ENCODE results near the gene COL4A1.

Gene COL4A1

DNA sequence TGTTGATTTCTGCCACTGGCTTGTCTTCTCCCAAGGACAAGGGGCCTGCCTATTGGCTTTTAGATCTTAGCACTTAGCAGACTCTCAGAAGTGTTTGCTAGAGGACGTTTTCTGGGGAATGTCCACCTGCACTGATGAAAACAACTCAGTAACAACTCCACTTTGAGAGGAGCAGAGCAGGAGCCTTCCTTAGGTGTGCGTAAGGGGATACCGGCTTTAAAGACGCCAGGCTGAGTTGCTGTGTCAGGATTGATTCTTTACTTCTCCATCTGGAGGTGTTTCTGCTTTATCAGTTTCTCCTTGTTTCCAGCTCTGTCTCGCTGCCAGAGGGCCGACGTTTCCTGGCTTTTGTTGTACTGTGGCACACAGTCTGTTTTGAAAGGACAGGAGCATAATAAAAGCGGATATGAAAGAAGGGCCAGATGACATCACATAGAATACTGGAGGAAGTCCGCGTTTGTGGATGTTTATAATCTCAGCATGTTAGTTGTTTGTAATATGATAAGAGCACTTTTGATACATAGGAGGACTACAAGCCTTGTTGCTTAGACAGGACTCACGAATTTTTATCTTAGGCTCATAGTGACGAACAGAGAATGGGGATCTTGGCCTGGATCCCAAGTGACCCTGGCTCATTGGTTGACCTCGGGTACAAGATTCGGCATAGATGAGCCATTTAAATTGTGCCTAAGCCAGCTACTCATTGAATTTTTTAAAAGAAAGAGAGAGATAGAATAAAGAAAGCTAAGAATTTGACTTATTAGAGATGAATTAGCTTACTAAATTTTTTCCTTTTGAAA, 34.7 kb upstream of the COL4A1 start:
- no peak for DNase-seq (ENCODE audit: low read depth)

DNA sequence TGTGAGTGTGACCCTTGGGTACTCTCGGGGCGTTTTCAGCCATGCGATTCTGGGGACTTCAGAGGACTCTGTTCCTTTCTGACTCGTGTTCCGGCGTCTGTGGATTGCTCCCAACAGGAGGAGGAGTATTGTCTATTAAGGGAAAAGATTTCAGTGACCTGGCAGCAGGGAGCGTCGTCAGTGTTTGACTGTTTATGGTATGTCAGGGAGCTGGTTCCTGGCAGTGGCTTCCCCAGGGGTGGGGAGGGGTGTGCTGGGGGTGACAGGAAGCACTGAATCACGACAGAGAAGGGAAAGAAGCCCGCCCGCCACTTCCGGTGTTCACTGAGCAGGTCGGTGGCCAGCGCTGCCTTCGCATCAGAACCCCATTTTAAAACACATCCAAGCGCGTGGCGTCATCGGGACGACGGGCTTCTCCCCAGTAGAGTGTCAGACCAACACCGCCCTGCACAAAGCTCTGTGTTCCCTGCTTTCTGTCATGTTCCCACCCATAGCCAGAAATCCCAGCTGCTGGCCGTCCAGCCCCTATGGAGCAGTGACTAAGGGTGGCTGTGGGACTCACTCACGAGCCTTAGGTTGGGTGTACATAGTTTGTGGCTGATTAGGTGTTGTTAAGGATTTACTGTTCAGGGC, 34.0 kb upstream of the COL4A1 start:
- no peak for DNase-seq (ENCODE audit: low read depth)

GRCh38 chr13:110339975-110340550, 33.1 kb upstream of the COL4A1 start:
- no peak for DNase-seq (ENCODE audit: low read depth)

GRCh38 chr13:110339263-110339662, 32.3 kb upstream of the COL4A1 start:
- DNase-seq (ENCODE audit: low read depth), result no peak

DNA sequence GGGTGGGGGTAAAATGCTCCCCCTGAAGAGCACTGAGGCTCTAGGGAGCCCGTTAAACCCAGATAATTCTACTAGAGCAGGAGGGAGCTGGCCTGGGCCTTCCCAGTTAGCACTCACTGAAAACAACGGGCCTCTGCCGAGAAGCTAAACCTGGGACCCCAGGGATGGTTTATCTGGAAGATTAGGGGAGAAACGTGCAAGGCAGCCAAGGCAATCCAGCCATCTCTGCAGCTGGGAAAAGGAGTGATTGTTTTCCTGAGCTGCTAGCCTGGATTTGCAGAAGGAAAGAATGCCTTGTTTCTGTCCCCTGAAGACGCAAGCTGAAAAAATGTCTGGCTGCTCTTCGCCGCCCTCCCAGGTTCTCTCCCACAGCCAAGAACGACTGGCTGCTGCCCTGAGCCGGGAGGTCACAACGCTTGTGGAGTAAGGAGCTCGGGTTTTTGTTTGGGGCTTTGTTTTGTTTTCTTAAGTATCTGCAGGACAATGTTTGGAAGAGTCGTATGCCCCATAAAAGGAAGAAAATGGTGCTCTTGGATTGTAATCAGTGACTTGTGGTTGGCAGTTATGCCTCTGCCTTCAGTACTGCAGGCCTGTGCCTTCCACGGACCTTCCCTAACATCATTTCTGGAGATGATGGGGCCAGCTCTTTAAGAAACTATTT, 31.6 kb upstream of the COL4A1 start:
- DNase-seq (ENCODE audit: low read depth), result no peak

- DNase-seq (ENCODE audit: low read depth), result no peak
These were observed 30.3 kb upstream of the COL4A1 start for GRCh38 chr13:110337247-110337646.

DNA sequence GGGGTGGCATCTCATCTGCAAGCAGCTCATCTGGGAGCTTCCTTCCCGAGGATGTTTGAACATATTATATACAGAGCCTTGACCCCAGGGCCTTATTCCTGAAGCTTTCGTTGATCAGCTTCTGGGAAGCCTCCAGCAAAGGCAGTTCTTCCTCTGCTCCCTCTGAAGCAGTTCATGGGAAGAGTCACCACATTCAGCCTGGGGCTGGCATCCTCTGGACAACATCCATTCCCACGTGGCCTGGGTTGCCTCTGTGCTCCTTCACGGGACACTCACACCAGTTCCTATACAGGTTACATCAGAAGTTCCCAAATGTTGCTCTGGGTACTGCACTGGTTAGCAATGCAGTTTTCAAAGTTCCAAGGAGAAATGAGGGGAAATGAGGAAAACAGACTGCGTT, 29.7 kb upstream of the COL4A1 start:
- no peak for DNase-seq (ENCODE audit: low read depth)

GRCh38 chr13:110336108-110336507, 29.2 kb upstream of the COL4A1 start:
- DNase-seq (ENCODE audit: low read depth), result no peak

- DNase-seq (ENCODE audit: low read depth), result no peak
These were observed 28.0 kb upstream of the COL4A1 start for GRCh38 chr13:110334841-110335490.

GRCh38 chr13:110334256-110334655, 27.3 kb upstream of the COL4A1 start:
- no peak for DNase-seq (ENCODE audit: low read depth)

- DNase-seq (ENCODE audit: low read depth), result no peak
These were observed 26.9 kb upstream of the COL4A1 start for GRCh38 chr13:110333837-110334236.

DNA sequence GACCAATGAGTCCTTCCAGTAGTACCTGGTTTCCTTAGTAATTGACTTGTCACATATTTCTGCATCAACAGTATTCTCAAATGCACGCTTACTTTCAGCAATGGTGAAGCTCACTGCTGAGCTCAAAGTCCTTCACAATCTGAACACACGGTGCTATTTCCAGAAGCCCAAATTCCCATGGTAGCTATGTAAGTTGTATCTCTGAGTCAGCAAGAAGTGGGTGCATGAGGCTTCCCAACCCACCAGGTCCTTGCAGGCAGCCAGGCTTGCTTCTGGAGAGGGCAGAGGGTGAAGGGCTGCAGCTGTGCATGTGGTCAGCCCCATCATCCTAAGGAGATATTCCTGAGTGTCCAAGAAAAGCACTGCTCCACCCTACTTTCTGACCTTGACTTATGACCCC, 25.8 kb upstream of the COL4A1 start:
- no peak for DNase-seq (ENCODE audit: low read depth)

DNA sequence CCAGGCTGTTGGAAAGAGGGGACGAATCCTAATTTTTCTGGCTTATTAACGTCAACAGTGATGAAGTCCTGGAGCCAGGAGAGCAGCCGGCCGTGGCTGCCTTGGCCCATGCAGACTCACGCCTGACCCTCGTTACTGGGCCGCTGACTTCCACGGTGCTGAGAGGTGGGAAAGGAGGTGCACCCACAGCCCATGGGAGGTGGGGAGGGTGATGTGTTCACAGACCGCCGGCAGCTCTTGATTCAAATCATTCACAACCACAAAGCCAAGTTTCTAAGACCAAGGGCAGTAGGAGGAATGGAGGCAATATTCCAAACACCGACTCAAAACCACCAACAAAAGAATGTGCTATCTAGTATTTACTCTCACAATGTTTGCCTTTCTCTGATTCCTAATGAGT, 24.4 kb upstream of the COL4A1 start:
- DNase-seq (ENCODE audit: low read depth), result no peak

DNA sequence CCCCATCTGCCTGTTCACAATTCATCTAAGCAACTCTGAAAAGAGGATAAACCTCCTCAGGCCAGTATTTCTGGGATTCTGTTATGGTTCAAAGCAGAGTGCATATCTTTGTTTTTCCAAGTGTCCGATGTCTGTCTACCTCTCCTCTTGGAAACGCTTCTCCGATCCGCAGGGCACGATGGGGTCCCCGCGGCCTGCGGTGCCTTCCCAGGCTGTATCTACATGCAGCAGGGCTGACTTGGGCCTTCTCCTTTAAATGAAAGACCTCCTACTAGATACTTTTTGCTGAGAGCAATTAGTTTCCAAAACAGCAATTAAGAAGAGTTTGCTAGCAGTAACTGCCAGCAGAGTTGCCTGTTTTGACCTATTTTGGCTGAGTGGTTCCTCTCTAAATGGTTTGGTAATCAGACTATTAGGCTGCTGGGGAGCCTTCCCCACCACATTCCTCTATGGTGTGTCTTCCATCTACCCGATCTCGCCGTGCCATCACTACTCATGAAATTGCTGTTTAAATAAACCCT, 23.6 kb upstream of the COL4A1 start:
- DNase-seq (ENCODE audit: low read depth), result no peak

DNA sequence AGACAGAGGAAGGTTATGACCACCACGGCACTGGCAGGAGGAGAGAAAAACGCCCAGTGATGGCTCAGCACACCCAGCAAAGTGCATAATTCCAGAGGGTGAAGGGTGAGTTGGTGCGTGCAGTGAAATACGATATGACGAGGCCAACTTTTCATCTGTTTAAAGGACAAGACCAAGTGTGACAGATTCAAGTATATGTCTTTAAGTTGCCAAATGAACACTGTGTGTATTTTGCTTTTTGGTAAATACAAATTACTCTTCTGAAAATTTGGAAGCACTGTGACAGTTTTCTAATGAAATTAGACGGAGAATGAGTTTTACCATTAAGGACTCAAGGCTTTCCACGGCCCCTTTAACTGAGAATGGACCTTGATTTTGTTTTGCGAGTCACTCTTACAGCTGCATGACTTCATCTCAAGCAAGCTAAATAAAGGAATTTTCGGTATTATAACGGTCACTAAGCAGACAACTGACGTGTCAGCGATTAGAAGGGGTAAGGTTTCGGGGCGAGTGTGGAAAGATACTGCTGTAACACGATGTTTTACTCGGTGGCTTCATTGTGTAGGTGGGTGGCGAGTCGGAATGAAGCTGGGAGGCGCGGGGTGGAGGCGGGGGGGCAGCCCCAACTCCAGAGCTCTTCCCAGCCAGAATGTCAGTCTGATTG, 23.0 kb upstream of the COL4A1 start:
- no peak for DNase-seq (ENCODE audit: low read depth)

GRCh38 chr13:110329258-110329657, 22.3 kb upstream of the COL4A1 start:
- no peak for DNase-seq (ENCODE audit: low read depth)

GRCh38 chr13:110328573-110328972, 21.6 kb upstream of the COL4A1 start:
- no peak for DNase-seq (ENCODE audit: low read depth)

- DNase-seq (ENCODE audit: low read depth), result no peak
These were observed 20.2 kb upstream of the COL4A1 start for GRCh38 chr13:110327051-110327721.

DNA sequence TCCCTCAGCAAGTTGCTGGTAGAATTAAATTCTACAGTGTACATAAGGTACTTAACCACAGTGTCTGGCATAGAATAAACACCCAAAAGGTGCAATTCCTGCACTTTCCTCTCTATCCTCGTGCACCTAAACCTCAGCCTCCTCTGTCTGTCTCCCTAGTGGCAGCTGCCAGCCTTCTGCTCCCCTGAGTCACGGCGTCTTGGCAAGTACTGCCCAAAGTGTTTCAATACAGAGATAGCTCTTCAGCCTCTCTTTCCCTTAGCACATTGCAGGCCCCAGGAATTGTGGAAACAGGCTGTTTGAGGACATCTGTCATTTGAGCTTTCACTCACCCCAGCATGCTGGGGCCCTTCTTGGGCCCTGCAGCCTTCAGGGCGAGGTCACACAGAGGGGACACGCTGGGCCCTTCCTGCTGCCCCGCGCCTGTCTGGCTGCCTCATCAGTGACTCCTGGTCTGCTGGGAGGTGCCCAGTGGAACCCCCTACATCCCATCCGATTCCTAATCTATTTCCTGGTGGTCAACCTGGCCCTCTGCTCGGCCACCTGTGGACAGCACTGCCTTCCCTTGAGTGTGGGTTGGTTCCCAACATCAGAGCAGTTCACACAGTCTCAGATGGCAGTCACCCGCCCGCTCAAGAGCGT, 19.4 kb upstream of the COL4A1 start:
- no peak for DNase-seq (ENCODE audit: low read depth)

DNA sequence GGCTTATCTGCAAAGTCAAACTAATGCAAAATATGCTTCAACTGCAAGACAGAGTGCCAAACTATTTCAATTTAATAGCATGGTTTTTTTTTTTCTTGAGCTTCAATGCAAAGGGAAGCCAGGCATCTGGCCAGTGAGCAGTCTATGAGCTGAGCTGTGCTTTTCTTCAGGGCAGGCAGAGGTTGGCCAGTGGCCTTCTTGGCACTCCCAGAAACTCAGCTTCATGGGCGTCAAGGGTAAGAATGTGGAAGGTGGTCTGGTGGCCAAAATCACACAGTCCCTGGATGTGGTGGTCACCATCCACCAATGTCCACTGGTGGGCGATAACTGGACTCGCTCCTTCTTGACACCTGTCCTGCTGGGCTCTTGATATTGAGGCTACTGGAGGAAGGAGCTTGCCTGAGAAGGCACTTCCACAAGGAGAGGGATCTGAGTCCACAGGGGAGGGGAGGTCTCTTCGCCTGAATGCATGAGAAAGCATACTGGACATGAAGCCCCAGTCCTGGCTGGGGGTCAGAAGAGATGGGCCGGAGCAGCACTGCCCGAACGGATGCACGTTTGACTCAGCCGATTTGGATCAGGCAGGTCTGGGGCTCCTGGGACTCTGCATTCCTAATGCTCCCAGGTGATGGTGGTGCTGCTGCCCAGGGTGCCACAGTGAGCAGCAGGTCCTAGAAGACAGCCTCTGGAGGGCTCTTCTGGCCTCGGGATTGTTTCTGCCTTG, 17.2 kb upstream of the COL4A1 start:
- DNase-seq (ENCODE audit: low read depth), result no peak
